Ovary (tissue), 3 donors: ENCODE data around the gene TEKT5.

Experiments
- CTCF ChIP-seq, 3 donors: fragments of 450-650 bp in 2 of 3; fragments of 200-600 bp in 1 of 3; IDR thresholded peaks; one replicate each; pipeline versions ENCODE4 v1.5.1 to v1.8.0; 2016 to 2022; ENCODE audit warnings: antibody characterized with exemption in 3 of 3, mild to moderate bottlenecking in 1 of 3
- EP300 ChIP-seq: sonication (generic); formaldehyde crosslinking; IDR thresholded peaks from one replicate; pipeline ENCODE4 v1.6.1; 2017; ENCODE audit warnings: antibody characterized with exemption
- POLR2A ChIP-seq: fragments of 450-650 bp; IDR thresholded peaks from one replicate; pipeline ENCODE4 v1.6.1; 2017; ENCODE audit warnings: antibody characterized with exemption, mild to moderate bottlenecking, moderate library complexity
- donor health status: DM: no; HTN: no; CAD: no.

GRCh38 chr16:10631886-10632285 lies 62.8 kb downstream of the TEKT5 start:
- TF ChIP-seq CTCF (IDR thresholded peaks at IDR 0.05) (no peak), EP300 (no peak), POLR2A (no peak)
